B cell (primary cell): ENCODE data around the gene CD58. TPM values are rescaled to one million over a fixed set of nuclear protein-coding genes. Genes with fewer than 3 reads are reported as not detected.
"Not testable (repeated sequence)": the region's sequence is repeated elsewhere in the genome, so short reads cannot be mapped to it uniquely, and the experiment has no call there.

Source experiments
- ATAC-seq: fragments of 200-7000 bp; cut with Tn5 transposase; one replicate; pipeline ENCODE4 v1.10.0; 2021; ENCODE audit warnings: low read depth, mild to moderate bottlenecking, moderate number of reproducible peaks, moderate library complexity
- CTCF ChIA-PET: fragments of 350-600 bp; sonication (Branson Sonifier 250); formaldehyde crosslinking; loops from one replicate; lab custom pipeline; 2021; ENCODE audit warnings: antibody characterized with exemption, inconsistent platforms; lab: Charles Lee
- POLR2A ChIA-PET: fragments of 350-600 bp; sonication (Branson Sonifier 250); formaldehyde crosslinking; loops from one replicate; lab custom pipeline; 2021; ENCODE audit warnings: antibody characterized with exemption; lab: Charles Lee
- DNase-seq: peaks from one replicate; pipeline ENCODE4 v3.0.0; 2013
- H2AFZ ChIP-seq: 2 replicates; pipeline ENCODE4 v1.6.1; 2012; ENCODE audit warnings: mild to moderate bottlenecking, low read depth, low read length; ENCODE audit not compliant: insufficient read depth, poor library complexity, severe bottlenecking
- H3K27ac ChIP-seq, 2 donors: 1 replicate in 1 of 2; 2 replicates in 1 of 2; pipeline ENCODE4 v1.5.1; 2012 to 2013; ENCODE audit warnings: low read length in 2 of 2, mild to moderate bottlenecking in 2 of 2, moderate library complexity in 1 of 2
- H3K27me3 ChIP-seq, 4 experiments: fragments of 200-600 bp in 1 of 4; sonication (generic) in 1 of 4; replicated peaks in 1 of 4; 1 replicate in 2 of 4; 2 replicates in 2 of 4; pipeline versions ENCODE4 v1.6.1 to v1.7.0; 2013 to 2016; ENCODE audit warnings: low read length in 3 of 4, mild to moderate bottlenecking in 2 of 4, mixed read lengths in 1 of 4, moderate library complexity in 1 of 4; ENCODE audit not compliant: insufficient read depth in 4 of 4, control insufficient read depth in 3 of 4; ENCODE audit errors: control extremely low read depth in 1 of 4
- H3K36me3 ChIP-seq, 2 experiments: replicated peaks in 1 of 2; 1 replicate in 1 of 2; 2 replicates in 1 of 2; pipeline versions ENCODE4 v1.6.1 to v1.7.1; 2013; ENCODE audit warnings: low read length in 1 of 2; ENCODE audit not compliant: insufficient read depth in 2 of 2, control insufficient read depth in 1 of 2; ENCODE audit errors: control extremely low read depth in 1 of 2, extremely low read depth in 1 of 2
- H3K4me1 ChIP-seq, 2 donors: fragments of 200-600 bp in 1 of 2; sonication (generic) in 1 of 2; 1 replicate in 1 of 2; 2 replicates in 1 of 2; pipeline versions ENCODE4 v1.5.1 to v1.6.1; 2013 to 2017; ENCODE audit warnings: low read length in 2 of 2; ENCODE audit not compliant: control insufficient read depth in 2 of 2, insufficient read depth in 2 of 2
- H3K4me2 ChIP-seq: replicated peaks from 2 replicates; pipeline ENCODE3; 2012; ENCODE audit warnings: mild to moderate bottlenecking, low read depth, low read length; ENCODE audit not compliant: poor library complexity, severe bottlenecking
- H3K4me3 ChIP-seq, 5 experiments: fragments of 200-600 bp in 1 of 5; sonication (generic) in 1 of 5; 1 replicate in 3 of 5; 2 replicates in 2 of 5; pipeline versions ENCODE4 v1.5.1 to v1.7.0; 2011 to 2016; ENCODE audit warnings: low read length in 4 of 5, mild to moderate bottlenecking in 4 of 5, low read depth in 2 of 5, control low read depth in 1 of 5, moderate library complexity in 1 of 5; ENCODE audit not compliant: insufficient read depth in 1 of 5; ENCODE audit errors: control extremely low read depth in 1 of 5, extremely low read depth in 1 of 5
- H3K79me2 ChIP-seq: fragments of 200-600 bp; sonication (generic); one replicate; pipeline ENCODE4 v1.6.0; 2016; ENCODE audit warnings: low read length; ENCODE audit not compliant: control insufficient read depth, insufficient read depth
- H3K9ac ChIP-seq: fragments of 200-600 bp; sonication (generic); 2 replicates; pipeline ENCODE4 v1.6.1; 2017; ENCODE audit warnings: mild to moderate bottlenecking, low read length, moderate library complexity
- H3K9me3 ChIP-seq, 3 donors: one replicate each; pipeline versions ENCODE4 v1.6.1 to v1.7.1; 2013; ENCODE audit warnings: low read length in 2 of 3; ENCODE audit not compliant: control insufficient read depth in 2 of 3, insufficient read depth in 1 of 3; ENCODE audit errors: control extremely low read depth in 1 of 3
- H4K20me1 ChIP-seq: 2 replicates; pipeline ENCODE4 v1.6.0; 2012; ENCODE audit warnings: mild to moderate bottlenecking, low read length; ENCODE audit not compliant: insufficient read depth, control insufficient read depth, poor library complexity, severe bottlenecking
- H3K27ac Mint-ChIP-seq: one replicate; pipeline ENCODE4 v1.8.0; 2021; ENCODE audit warnings: mixed read lengths
- H3K27me3 Mint-ChIP-seq: one replicate; pipeline ENCODE4 v1.8.0; 2021; ENCODE audit warnings: mixed read lengths
- H3K4me1 Mint-ChIP-seq: one replicate; pipeline ENCODE4 v1.8.0; 2021; ENCODE audit warnings: mixed read lengths
- H3K4me3 Mint-ChIP-seq: one replicate; pipeline ENCODE4 v1.8.0; 2021; ENCODE audit warnings: mixed read lengths
- H3K9me3 Mint-ChIP-seq: one replicate; pipeline ENCODE4 v1.8.0; 2022; ENCODE audit warnings: mixed read lengths; ENCODE audit not compliant: insufficient read depth
- WGBS: methylation state at CpG from one replicate; pipeline ENCODE4 v1.1.5; 2013; ENCODE audit warnings: missing lambda C conversion rate; ENCODE audit not compliant: insufficient coverage; 5-methylcytosine and 5-hydroxymethylcytosine counted together
- intact Hi-C: fragments of 100-400 bp; cut with micrococcal nuclease; formaldehyde crosslinking; loops from one replicate; pipeline ENCODE4 v1.10.0; 2022
- polyA plus RNA-seq: library from polyadenylated mRNA; depleted of rRNA; stranded (reverse); fragments of >200 nt; gene quantifications from 2 replicates; pipeline ENCODE4 v1.2.3, GENCODE V29; 2012
- total RNA-seq, 2 donors: library from RNA; stranded (reverse); fragments of 120-200 nt in 1 of 2; gene quantifications; 1 replicate in 1 of 2; 2 replicates in 1 of 2; pipeline versions ENCODE4 v1.2.3 to v1.2.4, GENCODE V29; 2013 to 2022

CD58 gene
- total and polyA plus RNA-seq, 2 donors (not counting 1 experiment from before 2014, with no cell fraction given): 12.3 to 47.6 TPM

- H4K20me1 ChIP-seq, CTCF ChIA-PET, H3K27me3 ChIP-seq, H3K4me3 Mint-ChIP-seq, H3K9ac ChIP-seq, H3K9me3 ChIP-seq, H3K27me3 Mint-ChIP-seq, intact Hi-C loops, H3K4me2 ChIP-seq, H3K9me3 Mint-ChIP-seq, H3K27ac ChIP-seq, H3K27ac Mint-ChIP-seq, H3K4me1 ChIP-seq, H3K4me3 ChIP-seq, ATAC-seq, H3K36me3 ChIP-seq, DNase-seq, H3K79me2 ChIP-seq, H2AFZ ChIP-seq, POLR2A ChIA-PET, H3K4me1 Mint-ChIP-seq: not testable (repeated sequence)
- 89% methylated on average over 4 of the region's 5 CpGs for WGBS
Measured at GRCh38 chr1:116617808-116618207, 47.0 kb upstream of the CD58 start.

GRCh38 chr1:116613825-116614224 is 43.0 kb upstream of the CD58 start:
- H3K4me2 ChIP-seq, H3K9me3 ChIP-seq, intact Hi-C loops, POLR2A ChIA-PET, H4K20me1 ChIP-seq, H3K4me1 Mint-ChIP-seq, H3K27me3 ChIP-seq, H3K4me3 ChIP-seq, H3K36me3 ChIP-seq, DNase-seq, CTCF ChIA-PET, H3K4me1 ChIP-seq, H3K4me3 Mint-ChIP-seq, H3K27ac Mint-ChIP-seq, ATAC-seq, H3K79me2 ChIP-seq, H3K27me3 Mint-ChIP-seq, H3K27ac ChIP-seq, H2AFZ ChIP-seq, H3K9ac ChIP-seq, H3K9me3 Mint-ChIP-seq: not testable (repeated sequence)
- WGBS: 95% methylated on average over 6 of the region's 13 CpGs

GRCh38 chr1:116609801-116610371 is 39.1 kb upstream of the CD58 start:
- H3K9me3 Mint-ChIP-seq, H3K4me3 ChIP-seq, POLR2A ChIA-PET, H2AFZ ChIP-seq, H3K36me3 ChIP-seq, H3K27ac Mint-ChIP-seq, H3K4me1 Mint-ChIP-seq, H3K27me3 ChIP-seq, H3K4me3 Mint-ChIP-seq, H4K20me1 ChIP-seq, ATAC-seq, H3K79me2 ChIP-seq, H3K27ac ChIP-seq, H3K9ac ChIP-seq, CTCF ChIA-PET, H3K27me3 Mint-ChIP-seq, H3K4me2 ChIP-seq, intact Hi-C loops, DNase-seq, H3K9me3 ChIP-seq, H3K4me1 ChIP-seq: not testable (repeated sequence)
- WGBS: 53% methylated on average over 3 of the region's 6 CpGs

GRCh38 chr1:116608841-116609240 is 38.0 kb upstream of the CD58 start:
- H3K9ac ChIP-seq, H3K9me3 Mint-ChIP-seq, H3K27me3 Mint-ChIP-seq, H2AFZ ChIP-seq, H3K36me3 ChIP-seq, H3K4me3 Mint-ChIP-seq, H3K4me2 ChIP-seq, H3K9me3 ChIP-seq, H3K27ac Mint-ChIP-seq, DNase-seq, H3K4me1 ChIP-seq, H3K27me3 ChIP-seq, H3K4me3 ChIP-seq, H4K20me1 ChIP-seq, intact Hi-C loops, H3K27ac ChIP-seq, POLR2A ChIA-PET, H3K79me2 ChIP-seq, ATAC-seq, H3K4me1 Mint-ChIP-seq: not testable (repeated sequence)
- WGBS: no CpG with 5 or more reads among the region's 2 CpGs
- CTCF ChIA-PET: interaction anchor here (0.6 kb wide), 1 partner anchor 12 kb away, joined by 3 read pairs; no protein-coding TSS in a partner anchor
